Measurements from ENCODE around the gene DRAP1.

Gene DRAP1

GRCh38 chr11:65968600-65969482, 49.6 kb downstream of the DRAP1 start:
- Mint-ChIP-seq H3K36me3 (ENCODE audit: low read depth) (peaks cover 90% of the 10 kb centered on the region), H3K27ac (peak overlapping the region; percentile 66), H3K4me1 (ENCODE audit: low read depth) (peaks cover 17% of the 10 kb centered on the region), H3K4me3 (no peak overlapping the region), H3K27me3 (no peaks in the 10 kb centered on the region), H3K9me3 (no peaks in the 10 kb centered on the region)
- no peak for DNase-seq

Data from activated T-cell treated with anti-CD3 and anti-CD28 coated beads, Interleukin-2, amount 50 U/mL, for 24 hours (primary cell).